GM23338 (cell line): Measurements from ENCODE around the gene ACD. TPM values are rescaled to one million over a fixed set of nuclear protein-coding genes. Genes with fewer than 3 reads are reported as not detected.

Source experiments
- ATAC-seq: fragments of 200-7000 bp; cut with Tn5 transposase; 3 replicates; pipeline ENCODE4 v1.9.1; 2020
- DNase-seq: peaks from one replicate; pipeline ENCODE4 v3.0.0-alpha.2; 2015; ENCODE audit warnings: low spot score
- H2AFZ ChIP-seq: fragments of 200-600 bp; sonication (generic); 2 replicates; pipeline ENCODE4 v1.8.0; 2016; ENCODE audit warnings: antibody characterized with exemption, mild to moderate bottlenecking, moderate library complexity
- H3F3A ChIP-seq: fragments of 200-600 bp; sonication (generic); replicated peaks from 2 replicates; pipeline ENCODE4 v1.8.0; 2017; ENCODE audit warnings: antibody characterized with exemption, mixed run types, low read depth
- H3K27ac ChIP-seq: fragments of 200-600 bp; sonication (generic); 2 replicates; pipeline ENCODE4 v1.6.1; 2016; ENCODE audit warnings: low read depth
- H3K27me3 ChIP-seq: fragments of 200-600 bp; sonication (generic); 2 replicates; pipeline ENCODE4 v1.8.0; 2016; ENCODE audit warnings: mild to moderate bottlenecking, mixed run types, moderate library complexity; ENCODE audit not compliant: insufficient read depth
- H3K36me3 ChIP-seq: fragments of 200-600 bp; sonication (generic); 2 replicates; pipeline ENCODE4 v1.8.0; 2016; ENCODE audit warnings: mild to moderate bottlenecking; ENCODE audit not compliant: insufficient read depth
- H3K4me1 ChIP-seq: fragments of 200-600 bp; sonication (generic); 2 replicates; pipeline ENCODE4 v1.8.0; 2016; ENCODE audit warnings: mild to moderate bottlenecking, moderate library complexity; ENCODE audit not compliant: insufficient read depth
- H3K4me2 ChIP-seq: fragments of 200-600 bp; sonication (generic); 2 replicates; pipeline ENCODE4 v1.7.1; 2017; ENCODE audit warnings: mixed run types
- H3K4me3 ChIP-seq: fragments of 200-600 bp; sonication (generic); 2 replicates; pipeline ENCODE4 v1.6.1; 2016; ENCODE audit warnings: mixed run types
- H3K79me2 ChIP-seq: fragments of 200-600 bp; sonication (generic); replicated peaks from 2 replicates; pipeline ENCODE4 v1.8.0; 2017; ENCODE audit warnings: mild to moderate bottlenecking; ENCODE audit not compliant: insufficient read depth
- H3K9me2 ChIP-seq: fragments of 200-600 bp; sonication (generic); 2 replicates; pipeline ENCODE4 v1.8.0; 2017; ENCODE audit not compliant: insufficient read depth
- H4K20me1 ChIP-seq: fragments of 200-600 bp; sonication (generic); replicated peaks from 2 replicates; pipeline ENCODE4 v1.8.0; 2017; ENCODE audit warnings: mild to moderate bottlenecking; ENCODE audit not compliant: insufficient read depth
- H3K27ac Mint-ChIP-seq: 2 replicates; pipeline ENCODE4 v1.8.0; 2020; ENCODE audit warnings: inconsistent platforms, mild to moderate bottlenecking, moderate library complexity, mixed read lengths
- H3K27me3 Mint-ChIP-seq: 3 replicates; pipeline ENCODE4 v1.8.0; 2022; ENCODE audit warnings: low read depth, mild to moderate bottlenecking, moderate library complexity, mixed read lengths, inconsistent platforms; ENCODE audit not compliant: insufficient read depth, poor library complexity
- H3K36me3 Mint-ChIP-seq: 3 replicates; pipeline ENCODE4 v1.8.0; 2021; ENCODE audit warnings: low read depth, mild to moderate bottlenecking, inconsistent platforms, moderate library complexity, mixed read lengths
- H3K4me1 Mint-ChIP-seq: 3 replicates; pipeline ENCODE4 v1.8.0; 2020; ENCODE audit warnings: mild to moderate bottlenecking, inconsistent platforms, mixed read lengths
- H3K4me3 Mint-ChIP-seq: 3 replicates; pipeline ENCODE4 v1.8.0; 2021; ENCODE audit warnings: moderate library complexity, mild to moderate bottlenecking, inconsistent platforms, mixed read lengths
- H3K9me3 Mint-ChIP-seq: 3 replicates; pipeline ENCODE4 v1.8.0; 2020; ENCODE audit warnings: moderate library complexity, mild to moderate bottlenecking, inconsistent platforms, mixed read lengths
- CREB1 ChIP-seq: fragments of 250-450 bp; sonication (Bioruptor Pico); IDR thresholded peaks from 2 replicates; pipeline ENCODE4 v1.5.0; 2020; ENCODE audit warnings: low read depth, mild to moderate bottlenecking, moderate library complexity
- ETS1 ChIP-seq: IDR thresholded peaks from 2 replicates; pipeline ENCODE4 v1.6.1; 2016; ENCODE audit warnings: antibody characterized with exemption
- EZH2phosphoT487 ChIP-seq: fragments of 200-600 bp; sonication (generic); IDR thresholded peaks from one replicate; pipeline ENCODE4 v1.8.1; 2018; ENCODE audit warnings: antibody characterized with exemption; ENCODE audit not compliant: unreplicated experiment
- POLR2AphosphoS5 ChIP-seq: IDR thresholded peaks from 2 replicates; pipeline ENCODE4 v1.6.1; 2016; ENCODE audit warnings: antibody characterized with exemption, low read depth
- ZNF331 ChIP-seq: fragments of 250-450 bp; sonication (Bioruptor Pico); IDR thresholded peaks from 2 replicates; pipeline ENCODE4 v1.5.0; 2020; ENCODE audit warnings: low read depth, mild to moderate bottlenecking, moderate library complexity
- ZNF462 ChIP-seq: fragments of 250-450 bp; sonication (Bioruptor Pico); IDR thresholded peaks from 2 replicates; pipeline ENCODE4 v1.5.0; 2020; ENCODE audit warnings: mild to moderate bottlenecking, moderate library complexity
- polyA plus RNA-seq: library from polyadenylated mRNA; unstranded; fragments of >200 nt; fragmentation: Nextera tagmentation; extraction: Ambion mirVana; gene quantifications from 2 replicates; pipeline ENCODE4 v1.2.1, GENCODE V29; 2016
- total RNA-seq: library from RNA; depleted of rRNA; stranded (reverse); fragments of >200 nt; shearing (Covaris generic); gene quantifications from 2 replicates; pipeline ENCODE4 v1.2.3, GENCODE V29; 2014

The ACD gene
- total and polyA plus RNA-seq, 2 experiments from 2014 or later = 38.7 to 51.7 TPM

- TF ChIP-seq ZNF462 (no peak), ETS1 (no peak)
Measured at GRCh38 chr16:67674851-67675578, 15.0 kb upstream of the ACD start (continued).

- Mint-ChIP-seq H3K27me3 (peaks cover 24% of the 10 kb centered on the region), H3K36me3 (no peaks in the 10 kb centered on the region), H3K9me3 (no peaks in the 10 kb centered on the region), H3K4me3 (no peak overlapping the region), H3K27ac (no peak overlapping the region), H3K4me1 (0 out of 3 replicates have a peak, but pooled peaks cover 3% of the 10 kb centered on the region)
- Histone ChIP-seq H3K9me2 (no peaks in the 10 kb centered on the region), H3K27ac (no peak overlapping the region), H3K36me3 (no peaks in the 10 kb centered on the region), H4K20me1 (no peaks in the 10 kb centered on the region; the same call in 1 of the 2 replicates), H3K4me2 (no peak overlapping the region), H3K79me2 (no peaks in the 10 kb centered on the region), H3K4me1 (no peaks in the 10 kb centered on the region), H3K4me3 (no peak overlapping the region), H2AFZ (no peak overlapping the region), H3K27me3 (no peaks in the 10 kb centered on the region), H3F3A (0 out of 2 replicates have a peak, but pooled peaks cover 4% of the 10 kb centered on the region)
- ATAC-seq = 0 out of 3 replicates have a peak, but pooled peaks have one; percentile 9
- TF ChIP-seq CREB1 (CRISPR knock-in tag) (no peak), EZH2phosphoT487 (no peak), ZNF331 (CRISPR knock-in tag) (no peak), ETS1 (no peak), POLR2AphosphoS5 (no peak)
- DNase-seq = no peak
Measured at GRCh38 chr16:67673712-67674580, 13.9 kb upstream of the ACD start.
